Suprapubic skin (tissue), 3 donors: Measurements from ENCODE around the gene MAPKAPK3.

Source experiments
- POLR2AphosphoS5 ChIP-seq, 3 donors: sonication (generic); formaldehyde crosslinking; IDR thresholded peaks; one replicate each; pipeline ENCODE4 v1.6.1; 2017; ENCODE audit warnings: antibody characterized with exemption in 3 of 3
- TF ChIP-seq, protein P1 (sequence below), 2 donors: fragments of 200-600 bp in 1 of 2; fragments of 450-650 bp in 1 of 2; sonication (generic) in 1 of 2; IDR thresholded peaks; one replicate each; pipeline ENCODE4 v1.5.1; 2016 to 2019; ENCODE audit warnings: antibody characterized with exemption in 2 of 2, mild to moderate bottlenecking in 1 of 2, moderate library complexity in 1 of 2

DNA sequence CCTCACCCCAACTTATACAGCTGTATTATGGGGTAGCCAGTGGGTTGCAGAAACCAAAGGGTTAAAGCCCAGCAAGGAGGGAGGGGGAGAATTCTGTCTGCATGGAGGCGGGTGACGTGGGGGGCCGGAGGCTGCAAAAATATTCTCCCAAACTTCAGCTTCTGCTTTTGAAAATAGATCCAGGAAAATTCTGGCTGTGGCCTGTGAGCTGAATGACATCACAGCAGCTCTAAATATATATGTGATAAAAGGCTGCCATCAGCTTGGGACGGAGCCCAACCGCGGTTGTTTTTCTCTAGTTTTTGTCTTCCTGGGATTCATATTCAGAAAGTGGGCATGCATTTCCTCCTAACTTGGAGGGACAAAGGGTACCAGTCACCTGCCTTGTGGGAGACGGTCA is 27.6 kb downstream of the MAPKAPK3 start:
- TF ChIP-seq, protein P1, sequence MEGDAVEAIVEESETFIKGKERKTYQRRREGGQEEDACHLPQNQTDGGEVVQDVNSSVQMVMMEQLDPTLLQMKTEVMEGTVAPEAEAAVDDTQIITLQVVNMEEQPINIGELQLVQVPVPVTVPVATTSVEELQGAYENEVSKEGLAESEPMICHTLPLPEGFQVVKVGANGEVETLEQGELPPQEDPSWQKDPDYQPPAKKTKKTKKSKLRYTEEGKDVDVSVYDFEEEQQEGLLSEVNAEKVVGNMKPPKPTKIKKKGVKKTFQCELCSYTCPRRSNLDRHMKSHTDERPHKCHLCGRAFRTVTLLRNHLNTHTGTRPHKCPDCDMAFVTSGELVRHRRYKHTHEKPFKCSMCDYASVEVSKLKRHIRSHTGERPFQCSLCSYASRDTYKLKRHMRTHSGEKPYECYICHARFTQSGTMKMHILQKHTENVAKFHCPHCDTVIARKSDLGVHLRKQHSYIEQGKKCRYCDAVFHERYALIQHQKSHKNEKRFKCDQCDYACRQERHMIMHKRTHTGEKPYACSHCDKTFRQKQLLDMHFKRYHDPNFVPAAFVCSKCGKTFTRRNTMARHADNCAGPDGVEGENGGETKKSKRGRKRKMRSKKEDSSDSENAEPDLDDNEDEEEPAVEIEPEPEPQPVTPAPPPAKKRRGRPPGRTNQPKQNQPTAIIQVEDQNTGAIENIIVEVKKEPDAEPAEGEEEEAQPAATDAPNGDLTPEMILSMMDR (IDR thresholded peaks at IDR 0.05), result no peak
- no peak for TF ChIP-seq POLR2AphosphoS5 (IDR thresholded peaks at IDR 0.05)
